ENCODE measurements around the gene CCDC12.

DNA sequence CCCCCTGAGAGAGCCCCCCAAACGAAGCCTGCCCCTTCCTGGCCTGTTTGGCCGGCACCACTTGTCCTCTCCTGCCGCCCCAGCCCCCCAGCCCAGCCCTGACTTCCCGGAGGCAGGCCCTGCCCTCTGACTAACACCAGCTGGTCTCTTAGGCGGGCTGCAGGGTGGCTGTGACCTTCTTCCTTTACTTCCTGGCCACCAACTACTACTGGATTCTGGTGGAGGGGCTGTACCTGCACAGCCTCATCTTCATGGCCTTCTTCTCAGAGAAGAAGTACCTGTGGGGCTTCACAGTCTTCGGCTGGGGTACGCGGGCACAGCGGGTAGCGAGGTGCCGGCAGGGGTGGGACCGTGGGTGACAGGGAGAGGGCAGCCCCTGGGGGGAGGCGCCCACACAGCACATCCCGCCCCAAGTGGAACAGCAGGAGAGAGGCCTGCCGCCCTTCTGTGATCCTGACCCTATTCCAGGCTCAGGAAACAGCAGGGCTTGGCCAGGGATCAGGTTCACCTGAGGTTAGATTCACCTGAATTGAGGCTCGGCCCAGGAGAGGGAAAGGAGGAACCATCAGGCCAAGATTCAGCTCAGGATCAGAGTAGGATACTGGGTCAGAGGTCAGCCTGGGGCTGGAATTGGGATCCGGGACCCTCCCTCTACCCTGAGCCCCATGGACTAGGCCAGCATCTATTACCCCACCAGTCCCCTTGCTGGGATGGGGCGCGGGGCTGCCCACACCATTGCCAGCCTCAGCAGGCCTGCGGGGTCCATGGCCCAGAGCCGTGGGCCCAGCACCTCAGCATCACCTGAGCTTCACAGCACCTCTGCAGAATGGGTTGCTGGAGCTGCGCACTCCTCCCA, 77.2 kb downstream of the CCDC12 start:
- TF ChIP-seq CTCF (IDR thresholded peaks at IDR 0.05) (no peak), POLR2A (IDR thresholded peaks at IDR 0.05) (no peak)
